ENCODE data around the gene MRPL1.

The MRPL1 gene

GRCh38 chr4:77950203-77950602 lies 87.6 kb downstream of the MRPL1 start:
- no peak for TF ChIP-seq CTCF (conservative IDR thresholded peaks at IDR 0.05; ENCODE audit: control insufficient read depth, insufficient read depth, low read depth, low read length)
- DNase-seq (ENCODE audit: low read depth) = peak; percentile 17
- H3K4me3 ChIP-seq (ENCODE audit: control insufficient read depth, low read depth, low read length) = no peak overlapping the region

GRCh38 chr4:77952457-77952856 lies 89.8 kb downstream of the MRPL1 start:
- H3K4me3 ChIP-seq (ENCODE audit: control insufficient read depth, low read depth, low read length) = no peak overlapping the region
- TF ChIP-seq CTCF (conservative IDR thresholded peaks at IDR 0.05; ENCODE audit: control insufficient read depth, insufficient read depth, low read depth, low read length) = no peak
- no peak for DNase-seq (ENCODE audit: low read depth)

DNA sequence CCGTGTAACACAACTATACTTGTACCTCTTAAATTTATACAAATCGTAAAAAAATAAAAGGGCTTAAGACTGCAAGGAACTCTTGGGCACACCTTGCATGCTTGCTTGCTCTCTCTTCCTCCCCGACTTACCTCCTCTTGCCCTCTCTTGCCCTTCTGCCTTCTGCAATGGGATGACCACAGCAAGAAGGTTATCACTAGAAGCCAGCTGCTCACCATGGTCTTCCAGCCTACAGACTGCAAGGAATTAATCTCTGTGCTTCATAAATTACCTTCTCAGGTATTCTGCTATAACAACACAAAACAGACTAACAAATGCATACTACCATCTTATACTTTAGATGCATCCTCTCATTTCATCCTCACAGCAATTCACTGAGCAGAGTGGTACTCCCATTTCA lies 92.1 kb downstream of the MRPL1 start:
- DNase-seq (ENCODE audit: low read depth) = no peak
- no peak overlapping the region for H3K4me3 ChIP-seq (ENCODE audit: control insufficient read depth, low read depth, low read length)
- no peak for TF ChIP-seq CTCF (conservative IDR thresholded peaks at IDR 0.05; ENCODE audit: control insufficient read depth, insufficient read depth, low read depth, low read length)

- H3K4me3 ChIP-seq (ENCODE audit: control insufficient read depth, low read depth, low read length) = no peak overlapping the region
- no peak for DNase-seq (ENCODE audit: low read depth)
- no peak for TF ChIP-seq CTCF (conservative IDR thresholded peaks at IDR 0.05; ENCODE audit: control insufficient read depth, insufficient read depth, low read depth, low read length)
Observed at GRCh38 chr4:77956917-77957316, 94.3 kb downstream of the MRPL1 start.

DNA sequence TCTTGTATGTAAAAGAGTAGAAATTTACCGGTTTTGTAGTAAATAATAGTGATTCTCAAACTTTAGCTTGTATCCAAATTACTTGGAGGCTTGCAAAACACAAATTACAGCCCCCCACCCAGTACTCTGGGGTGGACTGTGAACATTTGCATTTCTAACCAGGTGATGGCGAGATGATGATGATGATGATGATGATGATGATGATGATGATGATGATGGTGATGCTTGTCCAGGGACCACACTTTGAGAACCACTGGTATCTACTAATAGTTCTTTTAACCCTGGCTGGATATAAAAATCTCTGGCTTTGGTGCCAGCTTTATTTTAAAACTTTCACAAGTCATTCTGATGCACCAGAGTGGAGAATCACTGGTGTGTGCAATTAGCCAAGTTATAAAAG lies 96.3 kb downstream of the MRPL1 start:
- H3K4me3 ChIP-seq (ENCODE audit: control insufficient read depth, low read depth, low read length) = no peak overlapping the region
- no peak for DNase-seq (ENCODE audit: low read depth)
- TF ChIP-seq CTCF (conservative IDR thresholded peaks at IDR 0.05; ENCODE audit: control insufficient read depth, insufficient read depth, low read depth, low read length) = no peak

- H3K4me3 ChIP-seq (ENCODE audit: control insufficient read depth, low read depth, low read length) = no peak overlapping the region
- TF ChIP-seq CTCF (conservative IDR thresholded peaks at IDR 0.05; ENCODE audit: control insufficient read depth, insufficient read depth, low read depth, low read length) = peak; percentile 68
- peak; percentile 76 for DNase-seq (ENCODE audit: low read depth)
Observed at GRCh38 chr4:77959566-77960338, 97.1 kb downstream of the MRPL1 start.
